ENCODE results near the gene ZNF200.
"Not testable (repeated sequence)": the region's sequence is repeated elsewhere in the genome, so short reads cannot be mapped to it uniquely, and the experiment has no call there.

Gene ZNF200

GRCh38 chr16:3270718-3271117, 35.8 kb upstream of the ZNF200 start:
- H3K27ac ChIP-seq (ENCODE audit: low read depth in 2 of 2, low read length in 2 of 2); H3K27me3 ChIP-seq (ENCODE audit: control insufficient read depth in 2 of 2, insufficient read depth in 2 of 2, low read length in 2 of 2); H3K9me3 ChIP-seq (ENCODE audit: control insufficient read depth in 2 of 2, low read length in 2 of 2); H3K9ac ChIP-seq (ENCODE audit: low read depth in 1 of 2, low read length in 2 of 2); H3K4me1 ChIP-seq (ENCODE audit: control insufficient read depth in 2 of 2, insufficient read depth in 2 of 2, low read length in 2 of 2); H3K4me3 ChIP-seq (ENCODE audit: low read length in 2 of 2); H3K36me3 ChIP-seq (ENCODE audit: control insufficient read depth in 2 of 2, insufficient read depth in 2 of 2, low read length in 2 of 2): not testable (repeated sequence)

GRCh38 chr16:3268294-3268693, 33.3 kb upstream of the ZNF200 start:
- H3K27me3 ChIP-seq (ENCODE audit: control insufficient read depth in 2 of 2, insufficient read depth in 2 of 2, low read length in 2 of 2): no peaks in the 10 kb centered on the region
- H3K27ac ChIP-seq (ENCODE audit: low read depth in 2 of 2, low read length in 2 of 2): no peak overlapping the region
- H3K4me1 ChIP-seq (ENCODE audit: control insufficient read depth in 2 of 2, insufficient read depth in 2 of 2, low read length in 2 of 2): peaks cover 5 to 7% of the 10 kb centered on the region in 2 donors
- no peak overlapping the region for H3K9ac ChIP-seq (ENCODE audit: low read depth in 1 of 2, low read length in 2 of 2)
- H3K4me3 ChIP-seq (ENCODE audit: low read length in 2 of 2): no peak overlapping the region
- peaks cover 4 to 5% of the 10 kb centered on the region in 2 donors for H3K36me3 ChIP-seq (ENCODE audit: control insufficient read depth in 2 of 2, insufficient read depth in 2 of 2, low read length in 2 of 2)
- H3K9me3 ChIP-seq (ENCODE audit: control insufficient read depth in 2 of 2, low read length in 2 of 2): no peaks in the 10 kb centered on the region

DNA sequence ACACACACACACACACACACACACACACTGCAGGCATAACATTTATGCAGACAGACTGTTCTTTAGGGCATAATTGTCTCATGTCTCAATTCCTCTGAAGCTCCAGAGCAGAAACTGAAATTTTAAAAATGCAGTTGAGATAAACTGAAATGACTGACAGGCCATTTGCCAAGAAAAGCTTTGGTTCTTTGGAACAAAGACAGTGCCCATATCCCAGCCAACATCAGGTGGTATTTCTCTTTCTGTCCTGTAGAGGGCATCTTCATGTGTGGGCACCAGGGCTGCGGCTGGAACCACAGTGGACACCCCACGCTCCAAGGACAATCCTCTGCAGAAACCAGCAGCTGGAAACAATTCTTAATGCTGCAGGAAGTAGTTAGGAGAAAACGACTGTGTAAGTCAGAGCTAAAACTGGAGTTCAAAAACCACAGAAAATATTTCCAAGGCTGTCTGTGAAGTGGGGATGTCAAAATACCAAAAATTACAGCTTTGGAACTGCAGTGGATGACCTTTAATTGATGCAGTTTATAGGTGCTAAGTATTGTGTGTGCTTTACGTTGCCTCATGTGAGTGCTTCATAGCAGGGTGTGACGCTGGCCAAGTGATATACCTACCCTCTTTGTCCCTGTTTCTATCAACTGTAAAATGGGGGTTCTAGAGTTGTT, 32.0 kb upstream of the ZNF200 start:
- Histone ChIP-seq H3K36me3 (ENCODE audit: control insufficient read depth in 2 of 2, insufficient read depth in 2 of 2, low read length in 2 of 2) (peaks cover 4 to 5% of the 10 kb centered on the region in 2 donors), H3K9ac (ENCODE audit: low read depth in 1 of 2, low read length in 2 of 2) (no peak overlapping the region), H3K4me3 (ENCODE audit: low read length in 2 of 2) (no peak overlapping the region), H3K27me3 (ENCODE audit: control insufficient read depth in 2 of 2, insufficient read depth in 2 of 2, low read length in 2 of 2) (no peaks in the 10 kb centered on the region), H3K4me1 (ENCODE audit: control insufficient read depth in 2 of 2, insufficient read depth in 2 of 2, low read length in 2 of 2) (peaks cover 5 to 10% of the 10 kb centered on the region in 2 donors), H3K9me3 (ENCODE audit: control insufficient read depth in 2 of 2, low read length in 2 of 2) (no peaks in the 10 kb centered on the region), H3K27ac (ENCODE audit: low read depth in 2 of 2, low read length in 2 of 2) (no peak overlapping the region)

DNA sequence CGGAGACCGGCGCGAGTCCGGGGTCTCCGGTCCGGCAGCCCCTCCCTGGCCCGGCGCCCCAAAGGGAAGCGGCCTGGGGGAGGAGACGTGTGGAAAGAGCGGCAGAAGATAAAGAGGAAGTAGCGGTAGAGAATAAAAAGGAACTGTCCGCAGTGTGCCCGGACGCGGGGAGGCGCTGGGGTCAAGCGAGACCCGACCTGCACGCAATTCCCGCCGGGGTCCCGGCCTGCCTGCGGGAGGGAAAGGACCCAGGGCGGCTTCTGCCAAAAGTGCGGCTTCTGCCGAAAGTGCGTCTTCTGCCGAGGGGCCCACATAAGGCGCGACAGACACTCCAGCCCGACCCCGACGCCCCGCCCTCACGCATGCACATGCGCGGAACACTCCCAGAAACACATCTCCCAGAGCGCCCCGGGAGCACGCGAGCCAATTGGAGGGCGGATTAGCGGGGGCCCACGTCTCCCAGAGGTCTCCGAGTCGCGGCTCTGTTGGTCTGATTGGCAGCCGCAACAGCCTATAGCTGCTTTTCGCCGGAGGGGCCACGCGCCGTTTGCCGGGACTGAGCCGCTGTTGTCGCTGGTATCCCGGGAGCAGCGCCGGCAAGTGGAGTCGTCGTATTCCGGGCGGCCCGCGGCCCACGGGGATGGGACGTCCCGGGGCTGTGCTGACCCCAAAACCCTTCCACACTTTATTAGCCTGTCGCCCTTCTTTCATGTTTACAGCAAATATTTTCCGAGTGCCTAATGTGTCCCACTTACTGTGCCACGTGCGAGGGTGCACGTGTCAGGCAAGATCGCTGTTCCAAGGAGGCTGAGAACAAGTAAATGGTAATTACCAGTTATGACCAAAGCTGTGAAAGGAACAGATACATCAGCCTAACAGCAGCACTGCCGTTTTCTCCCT, 29.4 kb upstream of the ZNF200 start:
- H3K27me3 ChIP-seq (ENCODE audit: control insufficient read depth in 2 of 2, insufficient read depth in 2 of 2, low read length in 2 of 2): no peaks in the 10 kb centered on the region
- H3K27ac ChIP-seq (ENCODE audit: low read depth in 2 of 2, low read length in 2 of 2): peak overlapping the region; percentile 99 to 100
- H3K36me3 ChIP-seq (ENCODE audit: control insufficient read depth in 2 of 2, insufficient read depth in 2 of 2, low read length in 2 of 2): peaks cover 4 to 5% of the 10 kb centered on the region in 2 donors
- H3K9me3 ChIP-seq (ENCODE audit: control insufficient read depth in 2 of 2, low read length in 2 of 2): no peaks in the 10 kb centered on the region
- H3K9ac ChIP-seq (ENCODE audit: low read depth in 1 of 2, low read length in 2 of 2): peak overlapping the region; percentile 84 to 95
- H3K4me3 ChIP-seq (ENCODE audit: low read length in 2 of 2): peak overlapping the region; percentile 90
- peaks cover 5 to 10% of the 10 kb centered on the region in 2 donors for H3K4me1 ChIP-seq (ENCODE audit: control insufficient read depth in 2 of 2, insufficient read depth in 2 of 2, low read length in 2 of 2)

- Histone ChIP-seq H3K9ac (ENCODE audit: low read depth in 1 of 2, low read length in 2 of 2) (no peak overlapping the region), H3K27me3 (ENCODE audit: control insufficient read depth in 2 of 2, insufficient read depth in 2 of 2, low read length in 2 of 2) (no peaks in the 10 kb centered on the region), H3K4me3 (ENCODE audit: low read length in 2 of 2) (no peak overlapping the region), H3K4me1 (ENCODE audit: control insufficient read depth in 2 of 2, insufficient read depth in 2 of 2, low read length in 2 of 2) (peaks cover 5 to 10% of the 10 kb centered on the region in 2 donors), H3K9me3 (ENCODE audit: control insufficient read depth in 2 of 2, low read length in 2 of 2) (no peaks in the 10 kb centered on the region), H3K27ac (ENCODE audit: low read depth in 2 of 2, low read length in 2 of 2) (no peak overlapping the region), H3K36me3 (ENCODE audit: control insufficient read depth in 2 of 2, insufficient read depth in 2 of 2, low read length in 2 of 2) (peaks cover 0 to 4% of the 10 kb centered on the region in 2 donors)
Measured at GRCh38 chr16:3262517-3262916, 27.6 kb upstream of the ZNF200 start.

GRCh38 chr16:3259836-3260235, 24.9 kb upstream of the ZNF200 start:
- H3K4me3 ChIP-seq (ENCODE audit: low read length in 2 of 2): no peak overlapping the region
- H3K9me3 ChIP-seq (ENCODE audit: control insufficient read depth in 2 of 2, low read length in 2 of 2): no peaks in the 10 kb centered on the region
- H3K4me1 ChIP-seq (ENCODE audit: control insufficient read depth in 2 of 2, insufficient read depth in 2 of 2, low read length in 2 of 2): peaks cover 3 to 9% of the 10 kb centered on the region in 2 donors
- H3K27ac ChIP-seq (ENCODE audit: low read depth in 2 of 2, low read length in 2 of 2): no peak overlapping the region
- H3K9ac ChIP-seq (ENCODE audit: low read depth in 1 of 2, low read length in 2 of 2): no peak overlapping the region
- H3K27me3 ChIP-seq (ENCODE audit: control insufficient read depth in 2 of 2, insufficient read depth in 2 of 2, low read length in 2 of 2): peaks cover 0 to 3% of the 10 kb centered on the region in 2 donors
- no peaks in the 10 kb centered on the region for H3K36me3 ChIP-seq (ENCODE audit: control insufficient read depth in 2 of 2, insufficient read depth in 2 of 2, low read length in 2 of 2)

DNA sequence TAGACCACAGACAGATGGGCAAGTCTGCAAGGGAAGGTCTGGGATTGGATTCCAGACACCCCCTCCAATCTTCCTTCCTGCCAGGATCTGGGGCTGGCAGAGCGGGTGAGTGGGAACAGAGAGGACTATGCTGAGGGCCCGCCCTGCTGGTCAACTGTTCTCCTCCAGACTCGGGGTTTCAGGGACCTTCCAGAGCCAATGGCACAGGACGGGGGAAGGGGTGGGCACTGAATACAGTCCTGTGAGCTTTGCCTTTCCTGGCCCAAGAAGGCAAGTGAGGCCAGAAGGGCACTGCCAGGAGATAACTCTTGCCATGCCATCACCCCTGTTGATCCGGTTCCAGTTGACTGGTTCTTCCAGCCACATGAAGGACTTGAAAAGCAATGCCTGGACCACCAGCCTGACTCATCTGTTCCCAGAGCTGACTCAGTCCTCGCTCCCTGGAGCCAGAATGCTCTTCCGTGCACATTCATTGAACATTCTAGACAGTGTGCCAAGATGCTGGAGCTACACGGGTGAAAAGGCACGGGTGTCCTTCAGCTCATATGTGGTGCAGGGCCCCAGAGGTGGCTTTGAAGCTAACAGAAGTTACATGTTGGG, 22.0 kb upstream of the ZNF200 start:
- Histone ChIP-seq H3K9ac (ENCODE audit: low read depth in 1 of 2, low read length in 2 of 2) (no peak overlapping the region), H3K27ac (ENCODE audit: low read depth in 2 of 2, low read length in 2 of 2) (no peak overlapping the region), H3K4me3 (ENCODE audit: low read length in 2 of 2) (no peak overlapping the region), H3K9me3 (ENCODE audit: control insufficient read depth in 2 of 2, low read length in 2 of 2) (no peaks in the 10 kb centered on the region), H3K36me3 (ENCODE audit: control insufficient read depth in 2 of 2, insufficient read depth in 2 of 2, low read length in 2 of 2) (no peaks in the 10 kb centered on the region), H3K27me3 (ENCODE audit: control insufficient read depth in 2 of 2, insufficient read depth in 2 of 2, low read length in 2 of 2) (peaks cover 0 to 3% of the 10 kb centered on the region in 2 donors), H3K4me1 (ENCODE audit: control insufficient read depth in 2 of 2, insufficient read depth in 2 of 2, low read length in 2 of 2) (no peaks in the 10 kb centered on the region)

GRCh38 chr16:3256146-3256865, 21.3 kb upstream of the ZNF200 start, which contains the start of gene MEFV:
Gene MEFV (minus strand): TSS chr16:3256633. CDS start chr16:3256587, 46 bp downstream.
- Histone ChIP-seq H3K36me3 (ENCODE audit: control insufficient read depth in 2 of 2, insufficient read depth in 2 of 2, low read length in 2 of 2) (no peaks in the 10 kb centered on the region), H3K4me1 (ENCODE audit: control insufficient read depth in 2 of 2, insufficient read depth in 2 of 2, low read length in 2 of 2) (no peaks in the 10 kb centered on the region), H3K4me3 (ENCODE audit: low read length in 2 of 2) (no peak within 1 kb of the TSS), H3K9me3 (ENCODE audit: control insufficient read depth in 2 of 2, low read length in 2 of 2) (no peaks in the 10 kb centered on the region), H3K27ac (ENCODE audit: low read depth in 2 of 2, low read length in 2 of 2) (no peak within 1 kb of the TSS), H3K9ac (ENCODE audit: low read depth in 1 of 2, low read length in 2 of 2) (no peak within 1 kb of the TSS), H3K27me3 (ENCODE audit: control insufficient read depth in 2 of 2, insufficient read depth in 2 of 2, low read length in 2 of 2) (peaks cover 0 to 3% of the 10 kb centered on the region in 2 donors)

- Histone ChIP-seq H3K9me3 (ENCODE audit: control insufficient read depth in 2 of 2, low read length in 2 of 2) (no peaks in the 10 kb centered on the region), H3K4me1 (ENCODE audit: control insufficient read depth in 2 of 2, insufficient read depth in 2 of 2, low read length in 2 of 2) (no peaks in the 10 kb centered on the region), H3K4me3 (ENCODE audit: low read length in 2 of 2) (no peak overlapping the region), H3K36me3 (ENCODE audit: control insufficient read depth in 2 of 2, insufficient read depth in 2 of 2, low read length in 2 of 2) (no peaks in the 10 kb centered on the region), H3K27ac (ENCODE audit: low read depth in 2 of 2, low read length in 2 of 2) (no peak overlapping the region), H3K27me3 (ENCODE audit: control insufficient read depth in 2 of 2, insufficient read depth in 2 of 2, low read length in 2 of 2) (peaks cover 0 to 3% of the 10 kb centered on the region in 2 donors), H3K9ac (ENCODE audit: low read depth in 1 of 2, low read length in 2 of 2) (no peak overlapping the region)
Measured at GRCh38 chr16:3254309-3254708, 19.4 kb upstream of the ZNF200 start.

Measured in mucosa of rectum (tissue), 2 donors.